ENCODE data around the gene GINS2.

The GINS2 gene

GRCh38 chr16:85689950-85690320 is 1.2 kb upstream of the GINS2 start:
- no peak for DNase-seq (ENCODE audit: low read depth in 2 of 2)

GRCh38 chr16:85689285-85689949 is 663 bp upstream of the GINS2 start:
- DNase-seq (ENCODE audit: low read depth in 2 of 2) = no peak

- no peak for DNase-seq (ENCODE audit: low read depth in 2 of 2)
Measured at GRCh38 chr16:85687651-85688471, 893 bp downstream of the GINS2 start.

GRCh38 chr16:85686912-85687591 is 1.7 kb downstream of the GINS2 start:
- no peak for DNase-seq (ENCODE audit: low read depth in 2 of 2)

GRCh38 chr16:85685251-85685650 is 3.5 kb downstream of the GINS2 start:
- DNase-seq (ENCODE audit: low read depth in 2 of 2) = no peak

- DNase-seq (ENCODE audit: low read depth in 2 of 2) = no peak
Measured at GRCh38 chr16:85683363-85683762, 5.4 kb downstream of the GINS2 start.

- no peak for DNase-seq (ENCODE audit: low read depth in 2 of 2)
Measured at GRCh38 chr16:85682516-85682915, 6.2 kb downstream of the GINS2 start.

- no peak for DNase-seq (ENCODE audit: low read depth in 2 of 2)
Measured at GRCh38 chr16:85681255-85681654, 7.5 kb downstream of the GINS2 start.

- no peak for DNase-seq (ENCODE audit: low read depth in 2 of 2)
Measured at GRCh38 chr16:85680352-85680944, 8.3 kb downstream of the GINS2 start.

- no peak for DNase-seq (ENCODE audit: low read depth in 2 of 2)
Measured at GRCh38 chr16:85679870-85680269, 8.9 kb downstream of the GINS2 start.

- DNase-seq (ENCODE audit: low read depth in 2 of 2) = no peak
Measured at GRCh38 chr16:85678821-85679220, 9.9 kb downstream of the GINS2 start.

GRCh38 chr16:85678016-85678415 is 10.7 kb downstream of the GINS2 start:
- DNase-seq (ENCODE audit: low read depth in 2 of 2) = no peak

- DNase-seq (ENCODE audit: low read depth in 2 of 2) = no peak
Measured at GRCh38 chr16:85677383-85677967, 11.3 kb downstream of the GINS2 start.

- no peak for DNase-seq (ENCODE audit: low read depth in 2 of 2)
Measured at GRCh38 chr16:85676466-85676865, 12.3 kb downstream of the GINS2 start.

GRCh38 chr16:85675251-85675874 is 13.4 kb downstream of the GINS2 start:
- no peak for DNase-seq (ENCODE audit: low read depth in 2 of 2)

- no peak for DNase-seq (ENCODE audit: low read depth in 2 of 2)
Measured at GRCh38 chr16:85674828-85675227, 13.9 kb downstream of the GINS2 start.

- DNase-seq (ENCODE audit: low read depth in 2 of 2) = no peak
Measured at GRCh38 chr16:85674418-85674755, 14.4 kb downstream of the GINS2 start.

- DNase-seq (ENCODE audit: low read depth in 2 of 2) = no peak
Measured at GRCh38 chr16:85673529-85674417, 15.0 kb downstream of the GINS2 start.

- DNase-seq (ENCODE audit: low read depth in 2 of 2) = no peak
Measured at GRCh38 chr16:85670840-85671239, 17.9 kb downstream of the GINS2 start.

- no peak for DNase-seq (ENCODE audit: low read depth in 2 of 2)
Measured at GRCh38 chr16:85668676-85669424, 19.9 kb downstream of the GINS2 start.

All from fibroblast of skin of left biceps (primary cell).